Right renal pelvis (tissue), 4 donors: ENCODE measurements around the gene ZDHHC24. TPM values are rescaled to one million over a fixed set of nuclear protein-coding genes. Genes with fewer than 3 reads are reported as not detected.

Experiments used
- DNase-seq, 4 donors: peaks; one replicate each; pipeline ENCODE4 v3.0.0-alpha.2; 2013; ENCODE audit warnings: low read depth in 4 of 4, low spot score in 3 of 4, missing footprints in 1 of 4
- polyA plus RNA-seq, 4 donors: library from polyadenylated mRNA; unstranded; fragments of 120-200 nt; gene quantifications; one replicate each; pipeline ENCODE4 v1.2.1, GENCODE V29; 2013; ENCODE audit not compliant: insufficient read length in 4 of 4

ZDHHC24 gene
- polyA plus RNA-seq, 4 donors = 7.8 to 11.9 (median 8.5) TPM

DNA sequence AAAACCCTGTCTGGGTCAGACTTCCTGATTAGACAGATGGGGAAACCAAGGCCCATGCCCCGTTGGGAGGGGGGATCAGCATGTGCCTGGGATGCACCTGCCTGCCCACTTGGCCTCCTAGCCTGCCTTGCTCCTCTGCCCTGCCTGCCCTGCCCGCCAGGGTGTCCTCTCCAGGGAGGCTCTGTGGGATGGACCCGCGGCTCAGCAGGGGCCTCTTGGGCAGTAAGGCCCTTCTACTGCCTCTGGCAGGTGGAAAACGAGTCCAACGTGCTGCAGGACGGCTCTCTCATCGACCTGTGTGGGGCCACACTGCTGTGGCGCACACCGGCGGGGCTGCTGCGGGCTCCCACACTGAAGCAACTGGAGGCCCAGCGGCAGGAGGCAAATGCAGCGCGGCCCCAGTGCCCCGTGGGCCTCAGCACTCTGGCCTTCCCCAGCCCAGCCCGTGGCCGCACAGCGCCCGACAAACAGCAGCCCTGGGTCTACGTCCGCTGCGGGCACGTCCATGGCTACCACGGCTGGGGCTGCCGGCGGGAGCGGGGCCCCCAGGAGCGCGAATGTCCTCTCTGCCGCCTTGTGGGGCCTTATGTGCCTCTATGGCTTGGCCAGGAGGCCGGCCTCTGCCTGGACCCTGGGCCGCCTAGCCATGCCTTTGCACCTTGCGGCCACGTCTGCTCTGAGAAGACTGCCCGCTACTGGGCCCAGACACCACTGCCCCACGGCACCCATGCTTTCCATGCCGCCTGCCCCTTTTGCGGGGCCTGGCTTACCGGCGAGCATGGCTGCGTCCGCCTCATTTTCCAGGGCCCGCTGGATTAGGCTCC is 70.3 kb downstream of the ZDHHC24 start:
- no peak for DNase-seq

DNA sequence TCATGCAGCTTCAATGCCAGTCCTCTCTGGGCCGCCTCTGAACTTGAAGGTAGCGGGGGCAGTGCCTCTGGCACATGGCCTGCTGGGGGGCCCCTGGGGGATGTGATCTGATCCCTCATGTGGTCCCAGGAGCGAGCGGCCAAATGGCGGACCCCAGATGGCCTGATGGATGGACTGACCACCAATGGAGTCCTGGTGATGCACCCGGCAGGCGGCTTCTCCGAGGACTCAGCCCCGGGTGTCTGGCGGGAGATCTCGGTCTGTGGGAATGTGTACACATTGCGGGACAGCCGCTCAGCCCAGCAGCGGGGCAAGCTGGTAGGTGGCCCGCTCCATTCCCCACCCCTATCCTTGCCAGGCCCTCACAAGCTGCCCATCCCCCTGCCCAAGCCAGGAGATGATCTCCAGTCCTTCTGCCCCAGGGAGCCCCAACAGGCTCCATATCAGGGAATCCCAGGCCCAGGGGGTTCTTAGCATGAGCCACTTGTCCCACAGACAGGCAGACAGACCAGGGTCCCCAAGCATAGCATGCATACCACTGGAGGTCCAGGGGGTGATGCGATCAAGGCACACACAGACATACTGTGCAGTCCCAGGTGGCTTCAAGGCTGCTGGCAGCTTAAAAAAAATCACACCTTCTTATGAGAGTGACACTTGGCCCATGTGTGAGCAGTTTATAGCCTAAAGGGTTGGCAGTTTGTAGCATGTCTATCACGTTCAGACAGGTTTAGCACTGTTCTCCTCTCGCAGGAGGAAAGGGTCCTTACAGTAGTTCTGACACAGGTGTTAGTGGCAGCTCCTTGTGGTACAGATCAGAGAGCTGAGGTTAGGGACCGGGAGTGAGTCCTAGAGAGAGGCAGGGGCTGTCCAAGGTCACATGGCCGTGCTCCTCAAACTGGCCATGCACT is 72.0 kb downstream of the ZDHHC24 start:
- no peak for DNase-seq

GRCh38 chr11:66473167-66473566 is 72.7 kb downstream of the ZDHHC24 start:
- DNase-seq = no peak

DNA sequence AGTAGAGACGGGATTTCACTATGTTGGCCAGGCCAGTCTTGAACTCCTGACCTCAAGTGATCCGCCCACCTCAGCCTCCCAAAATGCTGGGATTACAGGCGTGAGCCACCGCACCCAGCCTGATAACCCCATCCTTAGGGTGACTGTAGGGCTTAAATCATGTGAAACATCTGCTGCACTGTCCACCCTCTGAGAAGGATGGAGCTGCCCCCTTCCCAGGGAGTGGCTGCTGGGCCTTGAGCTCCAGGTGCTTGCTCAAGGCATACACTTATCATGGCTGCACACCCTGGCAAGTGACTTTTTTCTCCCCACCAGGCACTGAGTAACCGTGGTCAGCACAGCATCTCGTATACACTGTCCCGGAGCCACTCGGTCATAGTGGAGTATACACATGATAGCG is 73.8 kb downstream of the ZDHHC24 start:
- DNase-seq = no peak

DNA sequence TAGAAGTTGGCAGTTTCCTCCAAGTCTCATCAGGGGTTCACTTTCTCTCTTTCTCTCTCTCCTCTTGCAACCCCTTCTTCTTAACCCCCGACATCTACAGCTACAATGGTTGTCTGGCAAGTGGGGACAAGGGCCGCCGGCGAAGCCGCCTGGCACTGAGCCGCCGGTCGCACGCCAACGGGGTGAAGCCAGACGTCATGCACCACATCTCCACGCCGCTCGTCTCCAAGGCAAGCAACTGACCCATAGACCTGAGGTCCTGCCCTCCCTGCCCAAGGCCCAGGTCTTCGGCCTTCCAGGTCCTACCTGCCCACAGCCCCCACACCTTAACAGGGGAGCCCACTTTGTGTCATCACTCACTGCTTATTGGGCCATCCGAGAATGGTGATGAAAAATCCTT is 74.7 kb downstream of the ZDHHC24 start:
- DNase-seq = no peak

Other genes starting within 250 kb of the ZDHHC24 start
- gene CD248, start 229.0 kb downstream of the ZDHHC24 start, polyA plus RNA-seq = 10 to 100 TPM; 69.0 to 80.6 (median 73.7) TPM
- gene RIN1, start 209.6 kb downstream of the ZDHHC24 start, polyA plus RNA-seq = 1 to 10 TPM; 2.5 to 3.1 (median 2.9) TPM
- gene BRMS1, start 200.9 kb downstream of the ZDHHC24 start, polyA plus RNA-seq = 10 to 100 TPM; 30.3 to 34.9 (median 31.4) TPM
- 10 to 100 TPM; 53.4 to 62.9 (median 56.8) TPM for gene B4GAT1, start 198.4 kb downstream of the ZDHHC24 start, polyA plus RNA-seq
- 10 to 100 TPM; 18.5 to 23.1 (median 20.8) TPM for gene SLC29A2, start 174.3 kb downstream of the ZDHHC24 start, polyA plus RNA-seq
- gene NPAS4, start 125.0 kb downstream of the ZDHHC24 start, polyA plus RNA-seq = under 1 TPM; 0.12 to 0.30 (median 0.26) TPM
- gene MRPL11, start 107.2 kb downstream of the ZDHHC24 start, polyA plus RNA-seq = 10 to 100 TPM; 72.4 to 80.1 (median 78.3) TPM
- 1 to 10 TPM; 4.5 to 7.0 (median 5.2) TPM for gene PELI3, start 79.1 kb downstream of the ZDHHC24 start, polyA plus RNA-seq
- 10 to 100 TPM; 19.7 to 26.0 (median 22.5) TPM for gene DPP3, start 65.6 kb downstream of the ZDHHC24 start, polyA plus RNA-seq
- gene BBS1, start 35.4 kb downstream of the ZDHHC24 start, polyA plus RNA-seq = 10 to 100 TPM; 68.9 to 76.6 (median 76.0) TPM
- gene ACTN3, start 855 bp upstream of the ZDHHC24 start, polyA plus RNA-seq = under 1 TPM; 0.40 to 0.67 (median 0.50) TPM
- 100 to 1,000 TPM in 3 of 4 donors, 10 to 100 TPM in 1; 94.2 to 115 (median 103) TPM for gene CTSF, start 22.6 kb upstream of the ZDHHC24 start, polyA plus RNA-seq
- gene CCDC87, start 47.0 kb upstream of the ZDHHC24 start, polyA plus RNA-seq = under 1 TPM; 0.30 to 0.37 (median 0.33) TPM
- gene CCS, start 47.1 kb upstream of the ZDHHC24 start, polyA plus RNA-seq = 10 to 100 TPM; 40.6 to 61.2 (median 50.2) TPM
- gene RBM14, start 70.6 kb upstream of the ZDHHC24 start, polyA plus RNA-seq = 10 to 100 TPM; 59.4 to 70.6 (median 63.8) TPM
- gene RBM4, start 92.7 kb upstream of the ZDHHC24 start, polyA plus RNA-seq = 100 to 1,000 TPM; 242 to 263 (median 252) TPM
- gene RBM4B, start 131.8 kb upstream of the ZDHHC24 start, polyA plus RNA-seq = 10 to 100 TPM; 58.1 to 68.9 (median 67.5) TPM
- 10 to 100 TPM; 48.0 to 59.4 (median 52.8) TPM for gene SPTBN2, start 183.2 kb upstream of the ZDHHC24 start, polyA plus RNA-seq